Esophagus squamous epithelium (tissue), 4 donors: Measurements from ENCODE around the gene KRT4.

Source experiments
- CTCF ChIP-seq, 6 experiments: fragments of 450-650 bp in 4 of 6; fragments of 200-600 bp in 2 of 6; sonication (generic) in 2 of 6; IDR thresholded peaks; one replicate each; pipeline ENCODE4 v1.5.1; 2016 to 2019; ENCODE audit warnings: antibody characterized with exemption in 6 of 6, mild to moderate bottlenecking in 4 of 6, moderate library complexity in 4 of 6
- POLR2A ChIP-seq, 4 donors: fragments of 450-650 bp; IDR thresholded peaks; one replicate each; pipeline ENCODE4 v1.6.1; 2017; ENCODE audit warnings: antibody characterized with exemption in 4 of 4, mild to moderate bottlenecking in 4 of 4, moderate library complexity in 3 of 4

DNA sequence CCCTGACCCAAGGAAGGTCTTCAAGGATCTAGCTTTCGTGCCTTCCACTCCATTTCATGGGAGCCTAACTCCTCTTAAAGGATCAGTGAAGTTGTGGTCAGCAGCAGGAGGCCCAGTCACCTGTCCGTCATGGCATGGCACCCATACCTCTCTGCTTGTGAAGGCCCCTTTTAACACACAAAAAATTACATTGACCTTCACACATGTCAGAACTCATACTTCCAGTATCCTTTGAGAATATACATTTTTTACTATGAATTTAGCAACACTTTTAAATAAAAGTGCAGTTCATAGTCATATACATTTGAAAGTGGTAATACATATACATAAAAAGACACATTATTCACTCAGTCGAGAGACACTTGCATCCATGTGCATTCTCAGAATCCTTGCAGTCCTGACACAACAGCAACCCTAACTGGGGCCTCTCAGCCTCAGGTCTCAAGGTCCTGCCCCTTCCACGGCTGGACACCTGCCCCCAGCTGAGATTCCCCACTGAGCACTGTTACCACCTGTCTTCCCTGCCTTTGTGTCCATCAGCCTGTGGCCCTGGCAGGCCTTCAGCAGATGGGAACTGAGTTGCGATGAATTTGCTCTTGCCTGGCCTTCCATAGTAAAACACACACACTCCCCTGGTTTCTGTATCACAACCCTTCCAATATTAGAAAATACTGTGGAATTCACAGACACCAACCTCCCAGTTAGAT lies 14.3 kb downstream of the KRT4 start:
- TF ChIP-seq POLR2A (IDR thresholded peaks at IDR 0.05) (no peak), CTCF (IDR thresholded peaks at IDR 0.05) (no peak)
